Measurements from ENCODE around the gene SURF1. TPM values are rescaled to one million over a fixed set of nuclear protein-coding genes. Genes with fewer than 3 reads are reported as not detected.

The SURF1 gene
- polyA plus RNA-seq, 3 donors = 60.5 to 140 (median 98.4) TPM

DNA sequence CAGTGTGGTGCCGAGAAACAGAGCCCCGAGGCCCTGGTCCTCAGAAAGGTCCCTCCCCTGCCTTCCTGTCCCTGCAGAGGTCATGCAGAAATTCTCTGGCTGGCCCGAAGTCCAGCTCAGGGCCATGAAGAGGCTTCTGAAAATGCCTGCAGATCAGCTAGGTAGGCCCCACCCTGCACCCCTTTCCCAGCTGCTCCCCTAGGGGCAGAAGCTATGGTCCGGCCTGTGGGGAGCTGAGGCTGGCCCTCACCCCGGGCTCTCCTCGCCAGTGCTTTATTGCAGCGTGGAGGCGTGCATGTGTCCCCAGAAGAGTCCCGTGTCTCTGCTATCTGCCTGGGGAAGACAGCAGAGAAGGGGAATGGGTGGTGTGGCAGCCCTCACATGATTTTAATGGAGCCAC, 41.6 kb upstream of the SURF1 start:
- H3K9me3 Mint-ChIP-seq = no peaks in the 10 kb centered on the region
- 81% methylated on average over 6 of the region's 9 CpGs for WGBS (ENCODE audit: insufficient coverage)
- H3K36me3 Mint-ChIP-seq = no peaks in the 10 kb centered on the region

DNA sequence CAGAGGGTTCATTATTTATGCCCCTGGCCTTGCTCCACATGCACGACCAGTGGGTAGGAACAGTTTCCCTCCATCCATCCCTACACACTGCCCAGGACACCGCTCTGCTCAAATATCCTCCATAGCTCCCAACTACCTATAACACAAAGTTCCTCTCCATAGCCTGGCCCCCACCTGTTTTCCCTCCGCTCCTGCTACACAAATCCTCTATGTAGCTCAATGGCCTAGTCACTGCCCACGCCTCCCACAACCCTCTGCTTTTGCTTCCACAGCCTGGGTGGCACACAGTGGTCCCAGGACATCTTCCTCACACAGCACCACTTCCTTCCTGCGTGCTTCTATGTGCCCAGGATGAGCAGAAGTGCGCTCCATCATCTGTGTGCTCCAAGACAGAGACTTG, 41.1 kb upstream of the SURF1 start:
- Mint-ChIP-seq H3K27ac (no peak overlapping the region), H3K4me1 (no peaks in the 10 kb centered on the region), H3K9me3 (no peaks in the 10 kb centered on the region), H3K27me3 (ENCODE audit: low read depth in 3 of 3) (peaks cover 0 to 18% (median 10%) of the 10 kb centered on the region in 3 donors), H3K4me3 (no peak overlapping the region), H3K36me3 (no peaks in the 10 kb centered on the region)
- H3K79me2 ChIP-seq (ENCODE audit: insufficient read depth, low read length) = no peaks in the 10 kb centered on the region
- no peaks in the 10 kb centered on the region for H3K9me3 ChIP-seq (replicated peaks in 1 of 2; ENCODE audit: control insufficient read depth in 1 of 2, insufficient read depth in 1 of 2, low read length in 2 of 2)
- no peak overlapping the region for H3K27ac ChIP-seq (ENCODE audit: low read depth in 1 of 2, low read length in 2 of 2)
- WGBS (ENCODE audit: insufficient coverage) = 83% methylated on average over 5 of the region's 6 CpGs
- TF ChIP-seq, protein P1, sequence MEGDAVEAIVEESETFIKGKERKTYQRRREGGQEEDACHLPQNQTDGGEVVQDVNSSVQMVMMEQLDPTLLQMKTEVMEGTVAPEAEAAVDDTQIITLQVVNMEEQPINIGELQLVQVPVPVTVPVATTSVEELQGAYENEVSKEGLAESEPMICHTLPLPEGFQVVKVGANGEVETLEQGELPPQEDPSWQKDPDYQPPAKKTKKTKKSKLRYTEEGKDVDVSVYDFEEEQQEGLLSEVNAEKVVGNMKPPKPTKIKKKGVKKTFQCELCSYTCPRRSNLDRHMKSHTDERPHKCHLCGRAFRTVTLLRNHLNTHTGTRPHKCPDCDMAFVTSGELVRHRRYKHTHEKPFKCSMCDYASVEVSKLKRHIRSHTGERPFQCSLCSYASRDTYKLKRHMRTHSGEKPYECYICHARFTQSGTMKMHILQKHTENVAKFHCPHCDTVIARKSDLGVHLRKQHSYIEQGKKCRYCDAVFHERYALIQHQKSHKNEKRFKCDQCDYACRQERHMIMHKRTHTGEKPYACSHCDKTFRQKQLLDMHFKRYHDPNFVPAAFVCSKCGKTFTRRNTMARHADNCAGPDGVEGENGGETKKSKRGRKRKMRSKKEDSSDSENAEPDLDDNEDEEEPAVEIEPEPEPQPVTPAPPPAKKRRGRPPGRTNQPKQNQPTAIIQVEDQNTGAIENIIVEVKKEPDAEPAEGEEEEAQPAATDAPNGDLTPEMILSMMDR (IDR thresholded peaks at IDR 0.05) = no peak
- no peak overlapping the region for H3K9ac ChIP-seq (ENCODE audit: insufficient read depth, low read length, poor library complexity, severe bottlenecking)
- no peak overlapping the region for H3K4me3 ChIP-seq (replicated peaks in 1 of 3; ENCODE audit: low read depth in 2 of 3, low read length in 3 of 3)
- no peaks in the 10 kb centered on the region for H3K4me1 ChIP-seq (ENCODE audit: control insufficient read depth in 1 of 2, insufficient read depth in 2 of 2, low read length in 2 of 2)
- no peak overlapping the region for H3K4me2 ChIP-seq (replicated peaks; ENCODE audit: extremely low read depth, low read length, poor library complexity, severe bottlenecking)
- no peak overlapping the region for H2AFZ ChIP-seq (ENCODE audit: insufficient read depth, low read depth, low read length, poor library complexity, severe bottlenecking)
- no peak for DNase-seq
- intact Hi-C loops (cut with micrococcal nuclease) = no loop called here
- no peaks in the 10 kb centered on the region for H3K27me3 ChIP-seq (ENCODE audit: control insufficient read depth in 2 of 2, insufficient read depth in 2 of 2, low read length in 2 of 2)
- H3K36me3 ChIP-seq (replicated peaks in 1 of 2; ENCODE audit: control insufficient read depth in 1 of 2, insufficient read depth in 2 of 2, low read length in 2 of 2) = no peaks in the 10 kb centered on the region
- no peaks in the 10 kb centered on the region for H4K20me1 ChIP-seq (ENCODE audit: insufficient read depth, low read length)

More for the DNA sequence above, 41.6 kb upstream of the SURF1 start:
- Histone ChIP-seq H3K9me3 (replicated peaks in 1 of 2; ENCODE audit: control insufficient read depth in 1 of 2, insufficient read depth in 1 of 2, low read length in 2 of 2) (no peaks in the 10 kb centered on the region), H3K36me3 (replicated peaks in 1 of 2; ENCODE audit: control insufficient read depth in 1 of 2, insufficient read depth in 2 of 2, low read length in 2 of 2) (peaks cover 0 to under 1% of the 10 kb centered on the region in 2 donors), H4K20me1 (ENCODE audit: insufficient read depth, low read length) (peaks cover 2% of the 10 kb centered on the region), H3K9ac (ENCODE audit: insufficient read depth, low read length, poor library complexity, severe bottlenecking) (no peak overlapping the region), H3K4me1 (ENCODE audit: control insufficient read depth in 1 of 2, insufficient read depth in 2 of 2, low read length in 2 of 2) (no peaks in the 10 kb centered on the region), H3K27me3 (ENCODE audit: control insufficient read depth in 2 of 2, insufficient read depth in 2 of 2, low read length in 2 of 2) (no peaks in the 10 kb centered on the region), H3K79me2 (ENCODE audit: insufficient read depth, low read length) (no peaks in the 10 kb centered on the region), H2AFZ (ENCODE audit: insufficient read depth, low read depth, low read length, poor library complexity, severe bottlenecking) (no peak overlapping the region), H3K4me2 (replicated peaks; ENCODE audit: extremely low read depth, low read length, poor library complexity, severe bottlenecking) (no peak overlapping the region), H3K27ac (ENCODE audit: low read depth in 1 of 2, low read length in 2 of 2) (no peak overlapping the region), H3K4me3 (replicated peaks in 1 of 3; ENCODE audit: low read depth in 2 of 3, low read length in 3 of 3) (no peak overlapping the region)
- TF ChIP-seq, protein P1 (IDR thresholded peaks at IDR 0.05) = no peak
- Mint-ChIP-seq H3K27me3 (ENCODE audit: low read depth in 3 of 3) (peaks cover 0 to 18% (median 10%) of the 10 kb centered on the region in 3 donors), H3K4me3 (no peak overlapping the region), H3K4me1 (no peaks in the 10 kb centered on the region), H3K27ac (no peak overlapping the region)
- no peak for DNase-seq
- intact Hi-C loops (cut with micrococcal nuclease) = no loop called here

Data from CD14-positive monocyte (primary cell).